ENCODE data around the gene LYZL6. TPM values are rescaled to one million over a fixed set of nuclear protein-coding genes. Genes with fewer than 3 reads are reported as not detected.

Gene LYZL6
- total RNA-seq, 4 donors from 2014 or later = not detected

GRCh38 chr17:35909408-35909807, 34.1 kb downstream of the LYZL6 start:
- DNase-seq (ENCODE audit: low spot score) (no peak), ATAC-seq (ENCODE audit: low FRiP score) (no peak)
- no peak for TF ChIP-seq CTCF (IDR thresholded peaks at IDR 0.05)

GRCh38 chr17:35907691-35908090, 35.8 kb downstream of the LYZL6 start:
- DNase-seq (ENCODE audit: low spot score) = no peak
- TF ChIP-seq CTCF (IDR thresholded peaks at IDR 0.05) = no peak
- ATAC-seq (ENCODE audit: low FRiP score) = no peak

GRCh38 chr17:35906926-35907637, 36.4 kb downstream of the LYZL6 start:
- DNase-seq (ENCODE audit: low spot score) (no peak), ATAC-seq (ENCODE audit: low FRiP score) (no peak)
- TF ChIP-seq CTCF (IDR thresholded peaks at IDR 0.05) = no peak

GRCh38 chr17:35906191-35906925, 37.2 kb downstream of the LYZL6 start:
- no peak for TF ChIP-seq CTCF (IDR thresholded peaks at IDR 0.05)
- ATAC-seq (ENCODE audit: low FRiP score) = no peak
- DNase-seq (ENCODE audit: low spot score) = no peak

- TF ChIP-seq CTCF (IDR thresholded peaks at IDR 0.05) = no peak
- DNase-seq (ENCODE audit: low spot score) = no peak
- ATAC-seq (ENCODE audit: low FRiP score) = no peak
Observed at GRCh38 chr17:35903451-35903850, 40.1 kb downstream of the LYZL6 start.

GRCh38 chr17:35901631-35902175, 41.8 kb downstream of the LYZL6 start:
- ATAC-seq (ENCODE audit: low FRiP score) (no peak), DNase-seq (ENCODE audit: low spot score) (no peak)
- TF ChIP-seq CTCF (IDR thresholded peaks at IDR 0.05) = no peak

Data from omental fat pad (tissue), 4 donors.